ENCODE measurements around the gene CDK10.
"Not testable (repeated sequence)": the region's sequence is repeated elsewhere in the genome, so short reads cannot be mapped to it uniquely, and the experiment has no call there.

CDK10 gene

GRCh38 chr16:89696670-89697128, 10.2 kb downstream of the CDK10 start:
- no peak for DNase-seq

GRCh38 chr16:89697161-89697615, 10.7 kb downstream of the CDK10 start:
- DNase-seq: no peak

DNA sequence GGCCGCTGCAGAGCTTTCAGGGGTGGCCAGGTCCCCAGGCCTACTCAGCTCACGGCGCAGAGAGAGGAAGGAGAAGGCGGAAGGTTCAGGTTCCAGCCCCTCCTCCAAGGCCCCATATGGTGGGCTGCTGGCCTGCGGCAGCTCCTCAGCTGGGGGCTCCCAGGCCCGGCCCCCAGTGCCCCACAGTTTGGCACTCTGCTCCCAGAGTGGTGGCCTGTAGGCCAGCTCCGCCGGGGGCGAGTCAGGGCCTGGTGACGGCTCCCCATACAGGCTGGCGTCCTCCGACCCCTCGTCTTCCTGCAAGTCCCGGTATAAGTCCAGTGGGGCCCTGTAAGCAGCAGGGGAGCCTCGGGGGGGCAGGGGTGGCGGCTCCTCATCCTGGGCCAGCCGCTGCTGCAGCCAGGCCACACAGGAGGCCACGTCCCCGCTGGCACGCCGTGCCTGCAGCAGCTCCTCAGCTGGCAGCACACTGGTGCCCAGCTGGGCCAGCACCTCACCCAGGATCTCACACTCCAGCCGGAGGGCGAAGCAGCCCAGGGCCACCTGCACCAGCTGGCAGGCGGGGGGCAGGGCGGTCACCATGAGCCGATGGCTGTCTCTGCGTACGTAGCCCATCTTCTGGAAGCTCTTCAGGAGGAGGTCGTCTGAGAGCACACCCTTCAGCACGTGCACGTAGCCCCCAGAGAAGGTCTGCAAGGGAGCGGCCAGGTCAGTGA, 11.3 kb downstream of the CDK10 start:
- no peak for DNase-seq

GRCh38 chr16:89698717-89699116, 12.2 kb downstream of the CDK10 start:
- DNase-seq: not testable (repeated sequence)

- not testable (repeated sequence) for DNase-seq
These were observed 13.2 kb downstream of the CDK10 start for GRCh38 chr16:89699629-89700099.

DNA sequence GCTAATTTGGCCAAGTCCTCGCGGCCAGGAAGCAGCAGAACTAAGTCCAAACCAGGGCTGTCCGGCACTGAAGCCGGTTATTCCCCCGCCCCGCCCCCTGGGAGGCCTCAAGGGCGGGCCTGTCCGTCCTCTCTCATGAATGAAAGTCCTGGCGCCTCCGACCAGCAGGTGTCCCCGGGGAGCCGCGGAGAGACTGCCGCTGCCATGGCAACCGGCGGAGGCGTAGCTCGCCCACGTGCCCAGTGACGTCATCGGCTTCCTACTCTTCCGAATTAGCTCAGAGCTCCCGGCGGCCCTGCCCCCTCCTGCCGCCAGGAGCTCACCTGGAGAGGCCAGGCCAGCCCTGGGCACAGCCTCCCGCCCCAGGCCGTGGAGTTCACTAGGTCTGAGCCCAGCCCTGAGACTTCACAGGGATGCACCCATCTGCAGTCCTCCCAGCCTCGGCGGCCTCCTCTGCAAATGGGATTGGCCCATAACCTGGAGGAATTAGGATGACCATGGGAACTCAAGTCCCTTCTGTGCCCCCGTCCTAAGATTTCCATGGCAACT, 13.7 kb downstream of the CDK10 start:
- peak; percentile 50 for DNase-seq

- DNase-seq: no peak
These were observed 14.3 kb downstream of the CDK10 start for GRCh38 chr16:89700649-89701424.

DNA sequence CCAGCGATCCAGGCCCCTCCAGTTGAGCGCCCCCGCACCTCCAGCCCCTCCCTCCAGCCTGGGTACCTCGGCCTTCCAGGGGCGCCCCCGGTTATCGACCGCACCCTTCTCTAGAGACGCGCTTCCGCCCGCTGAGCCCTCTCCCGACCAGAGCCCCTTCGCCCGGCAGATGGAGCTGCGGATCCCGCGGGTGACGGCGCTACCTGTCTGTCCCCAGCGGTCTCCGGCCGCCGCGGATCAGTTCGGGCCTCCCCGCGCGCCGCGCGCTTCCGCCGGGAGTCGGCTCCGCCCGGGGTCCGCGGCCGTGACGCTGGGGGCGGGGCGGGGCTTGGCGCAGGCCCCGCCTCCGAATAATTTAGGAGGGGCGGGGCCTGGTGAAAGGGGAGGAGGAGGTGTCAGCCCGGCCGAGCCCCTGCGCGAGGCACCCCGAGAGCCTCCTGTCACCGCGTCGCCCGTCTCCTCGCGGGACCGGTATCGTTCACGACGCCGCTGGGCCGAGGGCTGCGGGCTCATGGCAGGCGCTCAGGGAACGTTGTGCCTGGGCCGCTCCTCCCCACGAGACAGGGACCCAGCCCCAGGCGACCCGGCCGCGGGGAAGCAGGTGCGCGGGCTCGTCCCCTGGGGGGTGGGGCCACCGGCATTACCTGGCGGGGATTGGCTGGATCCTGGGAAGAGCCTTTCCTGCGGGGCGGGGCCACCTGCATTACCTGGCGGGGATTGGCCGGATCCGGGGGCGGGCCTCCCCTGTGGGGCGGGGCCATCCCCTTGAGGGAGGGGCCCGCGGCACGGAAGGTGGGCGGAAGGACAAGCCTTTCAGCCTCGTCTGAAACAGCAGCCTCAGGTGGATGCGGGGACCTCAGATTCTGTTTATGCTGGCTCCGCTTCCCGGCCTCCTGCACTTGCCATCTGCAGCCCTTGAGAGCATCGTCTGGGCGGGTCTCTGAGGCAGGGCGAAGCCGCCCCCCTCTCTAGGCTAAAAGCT, 15.2 kb downstream of the CDK10 start, which contains the start of gene SPATA2L:
Gene SPATA2L, minus strand, starts transcription at position 281 of the 982 bp plus-strand sequence. CDS start 473 bp downstream, outside the sequence.
- DNase-seq: no peak

DNA sequence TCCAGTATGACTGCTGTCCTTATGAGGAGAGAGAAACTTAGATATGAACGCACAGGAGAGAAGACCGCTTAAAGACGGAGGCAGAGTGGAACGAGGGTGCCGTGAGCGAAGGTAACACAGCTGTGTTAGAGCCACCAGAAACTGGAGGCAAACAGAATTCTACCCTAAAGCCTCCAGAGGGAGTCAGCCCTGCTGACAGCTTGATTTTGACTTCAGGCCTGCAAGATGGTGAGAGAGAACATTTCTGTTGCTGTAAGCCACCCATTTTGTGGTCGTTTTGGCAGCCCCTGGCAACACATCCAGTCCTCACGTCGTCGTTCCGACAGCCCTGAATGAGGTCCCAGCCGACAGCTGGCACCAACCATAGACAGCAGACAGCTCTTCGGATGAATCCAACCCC, 17.8 kb downstream of the CDK10 start:
- DNase-seq: no peak

DNA sequence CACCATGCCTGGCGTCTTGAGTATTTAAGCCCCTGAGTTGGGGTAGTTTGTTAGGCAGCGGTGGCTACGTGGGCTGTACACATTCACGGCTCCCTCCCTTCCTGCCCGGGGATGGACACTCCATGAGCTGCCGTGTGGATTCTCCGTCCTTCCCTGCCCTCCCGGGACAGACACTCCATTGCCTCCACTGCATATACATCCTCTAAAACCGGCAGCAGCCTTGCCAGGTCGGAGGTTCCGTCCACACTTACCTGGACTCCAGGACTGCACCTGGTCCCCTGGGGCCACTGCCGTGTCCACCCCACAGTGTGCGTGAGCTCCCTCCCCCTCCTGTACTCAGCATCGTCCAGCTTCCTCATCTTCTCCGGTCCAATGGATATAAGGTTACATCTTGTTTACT, 18.5 kb downstream of the CDK10 start:
- DNase-seq: no peak

- no peak for DNase-seq
These were observed 20.2 kb downstream of the CDK10 start for GRCh38 chr16:89706518-89707260.

GRCh38 chr16:89707695-89708094, 21.2 kb downstream of the CDK10 start:
- no peak for DNase-seq

GRCh38 chr16:89708481-89708931, 22.0 kb downstream of the CDK10 start:
- DNase-seq: no peak

- DNase-seq: no peak
These were observed 22.7 kb downstream of the CDK10 start for GRCh38 chr16:89709166-89709565.

GRCh38 chr16:89709716-89710432, 23.4 kb downstream of the CDK10 start:
- no peak for DNase-seq

- no peak for DNase-seq
These were observed 24.4 kb downstream of the CDK10 start for GRCh38 chr16:89710709-89711564.

GRCh38 chr16:89711601-89712273, 25.2 kb downstream of the CDK10 start:
- no peak for DNase-seq

GRCh38 chr16:89712274-89712781, 25.8 kb downstream of the CDK10 start:
- no peak for DNase-seq

DNA sequence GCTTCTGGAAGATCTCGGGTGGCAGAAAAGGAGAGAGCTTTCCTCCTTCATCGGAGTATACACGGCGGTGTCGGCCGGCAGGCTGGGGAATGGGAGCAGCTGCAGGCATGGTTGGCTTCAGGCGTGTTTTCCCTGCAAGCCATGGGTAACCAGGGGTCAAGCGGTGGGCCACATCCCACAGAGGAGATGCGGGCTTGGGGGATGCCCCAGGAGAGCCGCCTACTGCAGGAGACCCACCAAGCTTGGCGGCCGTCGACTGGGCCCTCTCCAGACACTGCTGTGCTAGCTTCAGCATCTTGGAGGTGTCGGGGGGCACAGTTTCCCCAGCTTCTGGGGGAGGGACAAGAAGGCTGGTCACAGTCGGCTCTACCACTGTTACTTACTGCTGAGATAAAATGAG, 30.0 kb downstream of the CDK10 start:
- DNase-seq: no peak

All from SIG-M5 (cell line).